ENCODE data around the gene CFAP65.
A peak's percentile ranks its signal among the peaks of the same experiment; 100 is the strongest.

The CFAP65 gene

DNA sequence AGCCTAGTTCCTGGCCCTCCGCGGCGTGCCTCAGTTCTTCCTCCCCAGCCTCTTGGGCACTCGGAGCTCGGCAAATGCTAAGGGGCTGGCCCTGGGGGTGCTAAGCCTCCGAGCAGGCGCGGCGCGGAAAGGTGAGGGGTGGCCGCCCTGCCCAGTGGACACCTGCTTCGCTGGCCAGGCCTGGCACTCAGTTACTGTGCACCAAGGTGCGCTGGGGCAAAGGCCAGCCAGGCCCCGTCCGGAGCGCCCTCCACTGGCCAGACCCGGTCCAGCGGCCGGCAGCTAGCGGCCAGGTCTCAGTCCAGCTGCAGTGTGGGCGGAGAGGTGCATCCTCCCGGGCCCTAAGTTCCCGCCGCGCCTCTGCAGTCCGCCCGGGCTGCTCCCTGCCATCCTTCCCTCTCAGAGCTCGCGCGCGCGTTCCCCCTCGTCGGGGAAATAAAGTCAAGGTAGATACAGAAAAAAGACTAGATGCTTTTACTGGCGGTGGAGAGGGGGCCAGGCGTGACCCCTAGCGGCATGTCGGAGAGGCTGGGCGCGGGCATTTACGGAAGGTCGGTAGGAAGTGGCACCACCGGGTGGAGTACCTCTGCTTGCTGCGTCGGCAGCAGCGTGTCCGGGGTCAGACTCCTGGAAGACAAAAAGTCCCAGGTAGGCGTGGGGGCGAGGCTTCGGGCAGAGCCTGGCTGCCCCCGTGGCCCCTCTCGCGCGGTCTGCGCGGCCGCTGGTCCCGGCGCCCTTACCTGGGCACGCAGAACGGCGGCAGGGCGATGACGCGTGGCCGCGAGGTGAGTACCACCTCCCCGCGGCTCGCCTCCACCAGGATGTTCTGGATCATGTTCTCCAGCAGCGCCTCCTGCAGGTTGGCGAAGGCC, 38.7 kb downstream of the CFAP65 start:
- peak; percentile 28 for TF ChIP-seq CTCF (IDR thresholded peaks at IDR 0.05; ENCODE audit: low read length, missing control alignments)
- peak; percentile 27 for DNase-seq (ENCODE audit: low read depth)
- H3K4me3 ChIP-seq (replicated peaks; ENCODE audit: low read depth, low read length): no peak overlapping the region

- no peak overlapping the region for H3K4me3 ChIP-seq (replicated peaks; ENCODE audit: low read depth, low read length)
Observed at GRCh38 chr2:219001577-219002394, 39.5 kb downstream of the CFAP65 start.

GRCh38 chr2:219001100-219001576, 40.2 kb downstream of the CFAP65 start:
- no peak overlapping the region for H3K4me3 ChIP-seq (replicated peaks; ENCODE audit: low read depth, low read length)
- DNase-seq (ENCODE audit: low read depth): no peak
- no peak for TF ChIP-seq CTCF (IDR thresholded peaks at IDR 0.05; ENCODE audit: low read length, missing control alignments)

More at GRCh38 chr2:219001577-219002394, 39.5 kb downstream of the CFAP65 start:
- TF ChIP-seq CTCF (IDR thresholded peaks at IDR 0.05; ENCODE audit: low read length, missing control alignments): no peak
- DNase-seq (ENCODE audit: low read depth): no peak

GRCh38 chr2:219000569-219000960, 40.8 kb downstream of the CFAP65 start:
- no peak for TF ChIP-seq CTCF (IDR thresholded peaks at IDR 0.05; ENCODE audit: low read length, missing control alignments)
- no peak for DNase-seq (ENCODE audit: low read depth)
- H3K4me3 ChIP-seq (replicated peaks; ENCODE audit: low read depth, low read length): no peak overlapping the region

DNA sequence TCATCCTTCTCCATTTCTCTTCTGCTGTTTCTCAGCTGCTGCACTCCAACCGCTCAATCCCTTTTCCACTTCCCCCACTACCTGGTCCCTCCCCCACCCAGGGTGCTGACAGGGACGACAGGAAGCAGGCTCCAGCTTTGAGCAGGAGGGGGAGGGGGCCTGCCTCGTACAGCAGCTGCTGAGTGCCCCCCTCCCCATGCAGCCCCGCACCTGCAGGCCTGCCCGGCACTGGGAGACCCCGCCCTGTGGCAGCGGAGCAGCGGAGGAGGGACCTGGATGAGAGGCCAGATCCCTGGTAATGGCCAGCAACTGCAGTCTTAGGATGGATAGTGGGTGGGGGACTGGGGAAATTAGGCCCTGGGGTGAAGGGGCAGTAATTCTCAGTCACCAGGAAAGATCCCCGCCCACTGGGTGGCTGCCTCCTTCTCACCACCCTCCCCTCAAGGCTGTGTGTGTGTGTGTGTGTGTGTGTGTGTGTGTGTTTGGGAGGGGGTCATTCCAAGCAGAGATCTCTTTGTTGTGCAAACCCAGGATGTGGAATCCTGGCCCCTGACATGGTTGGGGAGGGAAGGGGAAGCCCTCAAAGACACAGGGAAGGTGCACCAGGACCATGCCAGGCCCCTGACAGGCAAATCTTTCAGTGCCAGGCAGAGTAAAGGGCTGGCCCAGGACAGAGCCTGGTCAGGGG, 41.3 kb downstream of the CFAP65 start:
- TF ChIP-seq CTCF (IDR thresholded peaks at IDR 0.05; ENCODE audit: low read length, missing control alignments): no peak

GRCh38 chr2:218999021-218999880, 42.1 kb downstream of the CFAP65 start:
- DNase-seq (ENCODE audit: low read depth): no peak
- H3K4me3 ChIP-seq (replicated peaks; ENCODE audit: low read depth, low read length): no peak overlapping the region
- TF ChIP-seq CTCF (IDR thresholded peaks at IDR 0.05; ENCODE audit: low read length, missing control alignments): no peak

More for the DNA sequence above, 41.3 kb downstream of the CFAP65 start:
- no peak overlapping the region for H3K4me3 ChIP-seq (replicated peaks; ENCODE audit: low read depth, low read length)
- no peak for DNase-seq (ENCODE audit: low read depth)

All from fibroblast of pulmonary artery (primary cell).